KMS-11 (cell line): ENCODE results near the gene SINHCAF.

ENCODE experiments used
- H2AFZ ChIP-seq: fragments of 200-600 bp; sonication (generic); 2 replicates; pipeline ENCODE4 v1.6.1; 2016; ENCODE audit warnings: antibody characterized with exemption, mixed run types, low read depth
- H3K27ac ChIP-seq: fragments of 200-600 bp; sonication (generic); 2 replicates; pipeline ENCODE4 v1.6.1; 2016; ENCODE audit warnings: mild to moderate bottlenecking, mixed run types
- H3K27me3 ChIP-seq: fragments of 200-600 bp; sonication (generic); 2 replicates; pipeline ENCODE4 v1.6.1; 2017; ENCODE audit warnings: mild to moderate bottlenecking, low read depth, mixed run types, moderate library complexity; ENCODE audit not compliant: insufficient read depth
- H3K36me3 ChIP-seq: fragments of 200-600 bp; sonication (generic); 2 replicates; pipeline ENCODE4 v1.6.1; 2017; ENCODE audit warnings: mild to moderate bottlenecking, mixed run types; ENCODE audit not compliant: insufficient read depth
- H3K4me1 ChIP-seq: fragments of 200-600 bp; sonication (generic); 2 replicates; pipeline ENCODE4 v1.6.1; 2016; ENCODE audit warnings: mild to moderate bottlenecking, low read depth, mixed run types; ENCODE audit not compliant: poor library complexity, severe bottlenecking
- H3K4me2 ChIP-seq: fragments of 200-600 bp; sonication (generic); 2 replicates; pipeline ENCODE4 v1.7.0; 2016; ENCODE audit warnings: mild to moderate bottlenecking, mixed run types
- H3K4me3 ChIP-seq: fragments of 200-600 bp; sonication (generic); IDR thresholded peaks from 2 replicates; pipeline ENCODE4 v1.6.1; 2017; ENCODE audit warnings: low read depth, low read length, mixed read lengths; ENCODE audit not compliant: insufficient read depth
- H3K79me2 ChIP-seq: fragments of 200-600 bp; sonication (generic); 2 replicates; pipeline ENCODE4 v1.6.1; 2016; ENCODE audit warnings: low read depth, mixed run types; ENCODE audit not compliant: insufficient read depth
- H3K9ac ChIP-seq: fragments of 200-600 bp; sonication (generic); 2 replicates; pipeline ENCODE4 v1.6.1; 2016; ENCODE audit warnings: mild to moderate bottlenecking, mixed run types
- H4K20me1 ChIP-seq: fragments of 200-600 bp; sonication (generic); 2 replicates; pipeline ENCODE4 v1.6.1; 2016; ENCODE audit warnings: mild to moderate bottlenecking, mixed run types; ENCODE audit not compliant: insufficient read depth
- CTCF ChIP-seq: fragments of 200-600 bp; sonication (generic); conservative IDR thresholded peaks from 2 replicates; pipeline ENCODE4 v1.6.1; 2017; ENCODE audit warnings: low read depth, mild to moderate bottlenecking, antibody characterized with exemption, low read length, moderate library complexity, mixed read lengths

SINHCAF gene

GRCh38 chr12:31249356-31249755 lies 76.6 kb downstream of the SINHCAF start:
- Histone ChIP-seq H3K4me2 (no peak overlapping the region), H3K4me3 (no peak overlapping the region), H4K20me1 (no peaks in the 10 kb centered on the region), H3K36me3 (no peaks in the 10 kb centered on the region), H2AFZ (no peak overlapping the region), H3K9ac (no peak overlapping the region), H3K27ac (no peak overlapping the region), H3K4me1 (peaks cover 3% of the 10 kb centered on the region), H3K27me3 (no peaks in the 10 kb centered on the region), H3K79me2 (no peaks in the 10 kb centered on the region)
- TF ChIP-seq CTCF = no peak

- H3K36me3 ChIP-seq = no peaks in the 10 kb centered on the region
- peaks cover 3% of the 10 kb centered on the region for H3K4me1 ChIP-seq
- TF ChIP-seq CTCF = no peak
- H2AFZ ChIP-seq = no peak overlapping the region
- no peaks in the 10 kb centered on the region for H4K20me1 ChIP-seq
- no peak overlapping the region for H3K4me2 ChIP-seq
- no peak overlapping the region for H3K27ac ChIP-seq
- no peak overlapping the region for H3K9ac ChIP-seq
- no peak overlapping the region for H3K4me3 ChIP-seq
- H3K79me2 ChIP-seq = no peaks in the 10 kb centered on the region
- H3K27me3 ChIP-seq = no peaks in the 10 kb centered on the region
Observed at GRCh38 chr12:31248815-31249214, 77.1 kb downstream of the SINHCAF start.

GRCh38 chr12:31248337-31248736 lies 77.6 kb downstream of the SINHCAF start:
- H2AFZ ChIP-seq = no peak overlapping the region
- no peaks in the 10 kb centered on the region for H4K20me1 ChIP-seq
- no peak overlapping the region for H3K4me2 ChIP-seq
- no peak overlapping the region for H3K9ac ChIP-seq
- no peaks in the 10 kb centered on the region for H3K36me3 ChIP-seq
- no peak for TF ChIP-seq CTCF
- H3K4me3 ChIP-seq = no peak overlapping the region
- H3K27ac ChIP-seq = no peak overlapping the region
- H3K27me3 ChIP-seq = no peaks in the 10 kb centered on the region
- H3K79me2 ChIP-seq = no peaks in the 10 kb centered on the region
- peaks cover 3% of the 10 kb centered on the region for H3K4me1 ChIP-seq

- H3K4me2 ChIP-seq = no peak overlapping the region
- peaks cover 2% of the 10 kb centered on the region for H3K4me1 ChIP-seq
- H3K79me2 ChIP-seq = no peaks in the 10 kb centered on the region
- TF ChIP-seq CTCF = no peak
- no peaks in the 10 kb centered on the region for H3K27me3 ChIP-seq
- H3K36me3 ChIP-seq = no peaks in the 10 kb centered on the region
- no peak overlapping the region for H3K27ac ChIP-seq
- H3K9ac ChIP-seq = no peak overlapping the region
- no peak overlapping the region for H3K4me3 ChIP-seq
- H4K20me1 ChIP-seq = no peaks in the 10 kb centered on the region
- no peak overlapping the region for H2AFZ ChIP-seq
Observed at GRCh38 chr12:31246470-31246850, 79.5 kb downstream of the SINHCAF start.
